HepG2 (cell line): ENCODE measurements around the gene ZNF793. TPM values are rescaled to one million over a fixed set of nuclear protein-coding genes. Genes with fewer than 3 reads are reported as not detected.

ENCODE experiments used
- FOXP1 ChIP-seq, 2 experiments: fragments of 450-650 bp in 1 of 2; IDR thresholded peaks; 2 replicates each; pipeline ENCODE4 v1.6.1; 2017 to 2018; ENCODE audit warnings: antibody characterized with exemption in 1 of 2
- GLI4 ChIP-seq: sonication (generic); formaldehyde crosslinking; IDR thresholded peaks from 2 replicates; pipeline ENCODE4 v1.5.1; 2020; ENCODE audit warnings: missing genetic modification reagents, mild to moderate bottlenecking, moderate library complexity, borderline replicate concordance
- HMGA1 ChIP-seq: sonication (generic); formaldehyde crosslinking; conservative IDR thresholded peaks from 2 replicates; pipeline ENCODE4 v1.4.0; 2020; ENCODE audit warnings: missing genetic modification reagents
- HMGXB4 ChIP-seq, 2 experiments: sonication (generic) in 1 of 2; formaldehyde crosslinking in 1 of 2; IDR thresholded peaks; 2 replicates each; pipeline versions ENCODE4 v1.4.0 to v1.6.1; 2018 to 2020; ENCODE audit warnings: missing genetic modification reagents in 2 of 2, borderline replicate concordance in 1 of 2, low read depth in 1 of 2, mild to moderate bottlenecking in 1 of 2, missing biosample characterization in 1 of 2
- HNF1B ChIP-seq: sonication (generic); formaldehyde crosslinking; IDR thresholded peaks from 2 replicates; pipeline ENCODE4 v1.5.1; 2020; ENCODE audit warnings: mild to moderate bottlenecking, moderate library complexity, missing genetic modification reagents
- NFE2L2 ChIP-seq: fragments of 150-350 bp; IDR thresholded peaks from 2 replicates; pipeline ENCODE4 v1.6.1; 2014; ENCODE audit warnings: low read length
- NR3C1 ChIP-seq: sonication (generic); formaldehyde crosslinking; IDR thresholded peaks from 2 replicates; pipeline ENCODE4 v1.4.0; 2020; ENCODE audit warnings: missing genetic modification reagents
- PHF5A ChIP-seq: IDR thresholded peaks from one replicate; pipeline ENCODE4 v1.6.1; 2018; ENCODE audit warnings: low read depth, missing genetic modification reagents; ENCODE audit not compliant: unreplicated experiment
- PITX1 ChIP-seq: sonication (generic); formaldehyde crosslinking; IDR thresholded peaks from 2 replicates; pipeline ENCODE4 v1.5.1; 2020; ENCODE audit warnings: mild to moderate bottlenecking, missing genetic modification reagents
- POLR2A ChIP-seq, 2 experiments: IDR thresholded peaks; 2 replicates each; pipeline ENCODE4 v1.6.1; 2011; ENCODE audit warnings: low read depth in 2 of 2, low read length in 2 of 2, mild to moderate bottlenecking in 1 of 2, moderate library complexity in 1 of 2; ENCODE audit not compliant: insufficient read depth in 1 of 2
- RXRA ChIP-seq: sonication (generic); formaldehyde crosslinking; IDR thresholded peaks from 2 replicates; pipeline ENCODE4 v1.5.1; 2020; ENCODE audit warnings: missing genetic modification reagents
- SMC3 ChIP-seq: IDR thresholded peaks from 2 replicates; pipeline ENCODE4 v1.6.1; 2011; ENCODE audit warnings: low read length, improper control_type of control experiment
- SP2 ChIP-seq: sonication (generic); formaldehyde crosslinking; IDR thresholded peaks from 2 replicates; pipeline ENCODE4 v1.5.1; 2020; ENCODE audit warnings: mild to moderate bottlenecking, missing genetic modification reagents
- TAF1 ChIP-seq: sonication (generic); formaldehyde crosslinking; IDR thresholded peaks from 2 replicates; pipeline ENCODE4 v1.4.0; 2020; ENCODE audit warnings: missing genetic modification reagents
- THAP11 ChIP-seq: IDR thresholded peaks from 2 replicates; pipeline ENCODE4 v1.6.1; 2016; ENCODE audit warnings: missing biosample characterization, missing genetic modification reagents
- ZBTB37 ChIP-seq: sonication (generic); formaldehyde crosslinking; IDR thresholded peaks from 2 replicates; pipeline ENCODE4 v1.4.0; 2020; ENCODE audit warnings: mild to moderate bottlenecking, missing genetic modification reagents
- ZNF136 ChIP-seq: sonication (generic); formaldehyde crosslinking; IDR thresholded peaks from 2 replicates; pipeline ENCODE4 v1.8.1; 2022; ENCODE audit warnings: low read depth, mild to moderate bottlenecking, moderate library complexity, missing genetic modification reagents
- ZNF317 ChIP-seq: sonication (generic); formaldehyde crosslinking; IDR thresholded peaks from 2 replicates; pipeline ENCODE4 v1.5.0; 2020; ENCODE audit warnings: mild to moderate bottlenecking, missing genetic modification reagents
- ZNF414 ChIP-seq: sonication (generic); formaldehyde crosslinking; IDR thresholded peaks from 2 replicates; pipeline ENCODE4 v1.5.0; 2020; ENCODE audit warnings: missing genetic modification reagents
- ZNF44 ChIP-seq: sonication (generic); formaldehyde crosslinking; IDR thresholded peaks from 2 replicates; pipeline ENCODE4 v1.5.1; 2020; ENCODE audit warnings: mild to moderate bottlenecking, missing genetic modification reagents
- ZNF441 ChIP-seq: sonication (generic); formaldehyde crosslinking; IDR thresholded peaks from 2 replicates; pipeline ENCODE4 v1.7.0; 2021; ENCODE audit warnings: missing genetic modification reagents, borderline replicate concordance
- ZNF501 ChIP-seq: sonication (generic); formaldehyde crosslinking; IDR thresholded peaks from 2 replicates; pipeline ENCODE4 v1.5.1; 2020; ENCODE audit warnings: mild to moderate bottlenecking, moderate library complexity, missing genetic modification reagents
- ZNF558 ChIP-seq: sonication (generic); formaldehyde crosslinking; IDR thresholded peaks from 2 replicates; pipeline ENCODE4 v1.9.0; 2022; ENCODE audit warnings: mild to moderate bottlenecking, missing genetic modification reagents, borderline replicate concordance
- ZNF703 ChIP-seq: sonication (generic); formaldehyde crosslinking; IDR thresholded peaks from 2 replicates; pipeline ENCODE4 v1.5.1; 2020; ENCODE audit warnings: missing genetic modification reagents, mild to moderate bottlenecking, moderate library complexity, borderline replicate concordance
- ZNF724P ChIP-seq: sonication (generic); formaldehyde crosslinking; IDR thresholded peaks from 2 replicates; pipeline ENCODE4 v1.8.0; 2022; ENCODE audit warnings: missing genetic modification reagents, borderline replicate concordance
- polyA plus RNA-seq, 8 experiments: library from polyadenylated mRNA; depleted of rRNA in 3 of 8; stranded (reverse) in 7 of 8; unstranded in 1 of 8; fragments of >200 nt; fragmentation: Illumina TruSeq in 4 of 8; extraction: Trizol in 4 of 8; gene quantifications; 2 replicates each; pipeline versions ENCODE4 v1.2.1 to v1.2.3, GENCODE V29; 2011 to 2016; ENCODE audit warnings: low read depth in 4 of 8, missing spikeins in 1 of 8, mixed read lengths in 1 of 8; ENCODE audit not compliant: insufficient read depth in 1 of 8
- total RNA-seq, 5 experiments: library from RNA; depleted of rRNA; stranded (reverse); fragments of >200 nt; fragmentation: Illumina TruSeq; extraction: Trizol; gene quantifications; 2 replicates each; pipeline ENCODE4 v1.2.3, GENCODE V29; 2016; ENCODE audit warnings: low read depth in 1 of 5

The ZNF793 gene
- total and polyA plus RNA-seq, 2 of the 13 experiments (the other 11 are each of a cell fraction or from before 2014, with no cell fraction given): 0.13 to 0.35 TPM

GRCh38 chr19:37466798-37467607 is 39.7 kb upstream of the ZNF793 start, which contains the start of gene ZNF569 (continued):
- TF ChIP-seq ZNF703 (no peak), GLI4 (CRISPR knock-in tag) (no peak), ZNF501 (CRISPR knock-in tag) (peak; percentile 72), SP2 (peak; percentile 50; the same call in 1 of the 2 replicates), HMGXB4 (CRISPR knock-in tag; IDR thresholded peaks at IDR 0.05; ENCODE audit: borderline replicate concordance in 1 of 2, low read depth in 1 of 2) (peak; percentile 75 to 77; a peak in 3 of 4 replicates), ZNF414 (CRISPR knock-in tag) (0 out of 2 replicates have a peak, but pooled peaks have one; percentile 28), HMGA1 (CRISPR knock-in tag) (no peak), ZNF317 (peak; percentile 86; the same call in 1 of the 2 replicates), ZBTB37 (CRISPR knock-in tag) (0 out of 2 replicates have a peak, but pooled peaks have one; percentile 73), PHF5A (no peak), ZNF441 (CRISPR knock-in tag) (no peak; the same call in 1 of the 2 replicates), ZNF44 (CRISPR knock-in tag) (peak; percentile 42; the same call in 1 of the 2 replicates), ZNF136 (CRISPR knock-in tag) (no peak), RXRA (peak; percentile 40; the same call in 1 of the 2 replicates), FOXP1 (IDR thresholded peaks at IDR 0.05) (no peak), FOXP1 (CRISPR knock-in tag; IDR thresholded peaks at IDR 0.05) (0 out of 2 replicates have a peak, but pooled peaks have one; percentile 5), THAP11 (CRISPR knock-in tag) (peak; percentile 99), ZNF724P (no peak), SMC3 (no peak), PITX1 (CRISPR knock-in tag) (peak; percentile 86), NFE2L2 (no peak), ZNF558 (CRISPR knock-in tag) (peak; percentile 85; the same call in 1 of the 2 replicates), HNF1B (CRISPR knock-in tag) (peak; percentile 70), POLR2A (IDR thresholded peaks at IDR 0.05; ENCODE audit: insufficient read depth in 1 of 2, low read depth in 2 of 2, low read length in 2 of 2) (peak; percentile 58 to 74; a peak in 1 of 4 replicates), NR3C1 (CRISPR knock-in tag) (no peak), TAF1 (CRISPR knock-in tag) (peak; percentile 80)
